ENCODE measurements around the gene NUDT4. TPM values are rescaled to one million over a fixed set of nuclear protein-coding genes. Genes with fewer than 3 reads are reported as not detected.
A peak's percentile ranks its signal among the peaks of the same experiment; 100 is the strongest.

Gene NUDT4
- total and polyA plus RNA-seq, 9 of the 15 experiments (the other 6 are each of a cell fraction or from before 2014, with no cell fraction given): 38.1 to 164 (median 99.2) TPM

- TF ChIP-seq TEAD1 (CRISPR knock-in tag; IDR thresholded peaks at IDR 0.05) (0 out of 4 replicates have a peak, but pooled peaks of 1 of the 2 experiments have one; percentile 17), ZNF609 (CRISPR knock-in tag; IDR thresholded peaks at IDR 0.05; ENCODE audit: borderline replicate concordance) (no peak), KHSRP (IDR thresholded peaks at IDR 0.05) (no peak), MGA (IDR thresholded peaks at IDR 0.05) (no peak), ATF3 (IDR thresholded peaks at IDR 0.05) (0 out of 2 replicates have a peak, but pooled peaks have one; percentile 20), ATF3 (CRISPR knock-in tag; conservative IDR thresholded peaks at IDR 0.05) (no peak)
Observed at GRCh38 chr12:93373961-93374656, 3.6 kb upstream of the NUDT4 start (continued).
